Measurements from ENCODE around the gene MATN1. TPM values are rescaled to one million over a fixed set of nuclear protein-coding genes. Genes with fewer than 3 reads are reported as not detected.

The MATN1 gene
- polyA plus RNA-seq, 4 donors: 0.03 to 0.32 TPM; not detected in 2

- DNase-seq: no peak
- no peak for FAIRE-seq
- H3K27me3 ChIP-seq (ENCODE audit: control insufficient read depth in 3 of 3, insufficient read depth in 3 of 3, low read length in 3 of 3): no peaks in the 10 kb centered on the region
- H3K36me3 ChIP-seq (ENCODE audit: control insufficient read depth in 3 of 3, insufficient read depth in 2 of 3, low read depth in 1 of 3, low read length in 3 of 3): peaks cover 0 to 5% (median 0%) of the 10 kb centered on the region in 3 donors
- no peak overlapping the region for H3K4me3 ChIP-seq (ENCODE audit: low read depth in 1 of 3, low read length in 3 of 3)
- WGBS, 3 donors: 72 to 84% (median 79%) methylated on average over 10 of the region's 10 CpGs
- H3K9me3 ChIP-seq (ENCODE audit: control insufficient read depth in 2 of 2, insufficient read depth in 1 of 2, low read depth in 1 of 2, low read length in 1 of 2): no peaks in the 10 kb centered on the region
- peaks cover 0 to 40% (median 0%) of the 10 kb centered on the region in 3 donors for H3K4me1 ChIP-seq (ENCODE audit: control insufficient read depth in 3 of 3, insufficient read depth in 2 of 3, low read depth in 1 of 3, low read length in 2 of 3)
- H3K27ac ChIP-seq (ENCODE audit: low read depth in 1 of 3, low read length in 2 of 3): no peak overlapping the region
Measured at GRCh38 chr1:30732277-30732996, 9.1 kb upstream of the MATN1 start.

GRCh38 chr1:30731806-30732276 is 8.5 kb upstream of the MATN1 start:
- FAIRE-seq (no peak), DNase-seq (no peak)

GRCh38 chr1:30731109-30731805 is 7.9 kb upstream of the MATN1 start:
- H3K27ac ChIP-seq (ENCODE audit: low read depth in 1 of 3, low read length in 2 of 3): peak overlapping the region in 1 of 3 donors; percentile 88
- no peaks in the 10 kb centered on the region for H3K27me3 ChIP-seq (ENCODE audit: control insufficient read depth in 3 of 3, insufficient read depth in 3 of 3, low read length in 3 of 3)
- DNase-seq: no peak

More at GRCh38 chr1:30731806-30732276, 8.5 kb upstream of the MATN1 start:
- Histone ChIP-seq H3K27me3 (ENCODE audit: control insufficient read depth in 3 of 3, insufficient read depth in 3 of 3, low read length in 3 of 3) (no peaks in the 10 kb centered on the region), H3K9me3 (ENCODE audit: control insufficient read depth in 2 of 2, insufficient read depth in 1 of 2, low read depth in 1 of 2, low read length in 1 of 2) (no peaks in the 10 kb centered on the region), H3K27ac (ENCODE audit: low read depth in 1 of 3, low read length in 2 of 3) (no peak overlapping the region), H3K4me1 (ENCODE audit: control insufficient read depth in 3 of 3, insufficient read depth in 2 of 3, low read depth in 1 of 3, low read length in 2 of 3) (peaks cover 0 to 40% (median 0%) of the 10 kb centered on the region in 3 donors), H3K4me3 (ENCODE audit: low read depth in 1 of 3, low read length in 3 of 3) (no peak overlapping the region), H3K36me3 (ENCODE audit: control insufficient read depth in 3 of 3, insufficient read depth in 2 of 3, low read depth in 1 of 3, low read length in 3 of 3) (peaks cover 0 to 5% (median 0%) of the 10 kb centered on the region in 3 donors)
- 74 to 78% (median 76%) methylated on average over 8 of the region's 8 CpGs for WGBS, 3 donors

GRCh38 chr1:30730346-30731108 is 7.1 kb upstream of the MATN1 start:
- DNase-seq (peak in 1 of 2 donors; percentile 52), FAIRE-seq (no peak)
- no peak overlapping the region for H3K4me3 ChIP-seq (ENCODE audit: low read depth in 1 of 3, low read length in 3 of 3)
- peaks cover 0 to 16% (median 0%) of the 10 kb centered on the region in 3 donors for H3K36me3 ChIP-seq (ENCODE audit: control insufficient read depth in 3 of 3, insufficient read depth in 2 of 3, low read depth in 1 of 3, low read length in 3 of 3)
- H3K4me1 ChIP-seq (ENCODE audit: control insufficient read depth in 3 of 3, insufficient read depth in 2 of 3, low read depth in 1 of 3, low read length in 2 of 3): peaks cover 0 to 46% (median 0%) of the 10 kb centered on the region in 3 donors
- H3K27me3 ChIP-seq (ENCODE audit: control insufficient read depth in 3 of 3, insufficient read depth in 3 of 3, low read length in 3 of 3): no peaks in the 10 kb centered on the region
- H3K9me3 ChIP-seq (ENCODE audit: control insufficient read depth in 2 of 2, insufficient read depth in 1 of 2, low read depth in 1 of 2, low read length in 1 of 2): no peaks in the 10 kb centered on the region
- 67 to 73% (median 68%) methylated on average over 23 of the region's 23 CpGs for WGBS, 3 donors
- H3K27ac ChIP-seq (ENCODE audit: low read depth in 1 of 3, low read length in 2 of 3): peak overlapping the region in 1 of 3 donors; percentile 88

More at GRCh38 chr1:30731109-30731805, 7.9 kb upstream of the MATN1 start:
- H3K9me3 ChIP-seq (ENCODE audit: control insufficient read depth in 2 of 2, insufficient read depth in 1 of 2, low read depth in 1 of 2, low read length in 1 of 2): no peaks in the 10 kb centered on the region
- no peak for FAIRE-seq
- H3K4me1 ChIP-seq (ENCODE audit: control insufficient read depth in 3 of 3, insufficient read depth in 2 of 3, low read depth in 1 of 3, low read length in 2 of 3): peaks cover 0 to 45% (median 0%) of the 10 kb centered on the region in 3 donors
- WGBS, 3 donors: 76 to 79% (median 78%) methylated on average over 10 of the region's 10 CpGs
- H3K36me3 ChIP-seq (ENCODE audit: control insufficient read depth in 3 of 3, insufficient read depth in 2 of 3, low read depth in 1 of 3, low read length in 3 of 3): peaks cover 0 to 9% (median 0%) of the 10 kb centered on the region in 3 donors
- H3K4me3 ChIP-seq (ENCODE audit: low read depth in 1 of 3, low read length in 3 of 3): no peak overlapping the region

- Histone ChIP-seq H3K9me3 (ENCODE audit: control insufficient read depth in 2 of 2, insufficient read depth in 1 of 2, low read depth in 1 of 2, low read length in 1 of 2) (no peaks in the 10 kb centered on the region), H3K4me3 (ENCODE audit: low read depth in 1 of 3, low read length in 3 of 3) (no peak overlapping the region), H3K36me3 (ENCODE audit: control insufficient read depth in 3 of 3, insufficient read depth in 2 of 3, low read depth in 1 of 3, low read length in 3 of 3) (peaks cover 0 to 22% (median 0%) of the 10 kb centered on the region in 3 donors), H3K4me1 (ENCODE audit: control insufficient read depth in 3 of 3, insufficient read depth in 2 of 3, low read depth in 1 of 3, low read length in 2 of 3) (peaks cover 0 to 46% (median 0%) of the 10 kb centered on the region in 3 donors), H3K27ac (ENCODE audit: low read depth in 1 of 3, low read length in 2 of 3) (peak overlapping the region in 1 of 3 donors; percentile 88), H3K27me3 (ENCODE audit: control insufficient read depth in 3 of 3, insufficient read depth in 3 of 3, low read length in 3 of 3) (no peaks in the 10 kb centered on the region)
- whole genome bisulfite sequencing, 3 donors: 50 to 80% (median 69%) methylated on average over 6 of the region's 6 CpGs
- FAIRE-seq: no peak
- DNase-seq: peak in 1 of 2 donors; percentile 77
Measured at GRCh38 chr1:30729901-30730300, 6.5 kb upstream of the MATN1 start.

- no peak overlapping the region for H3K4me3 ChIP-seq (ENCODE audit: low read depth in 1 of 3, low read length in 3 of 3)
- 69 to 79% (median 74%) methylated on average over 17 of the region's 17 CpGs for WGBS, 3 donors
- peaks cover 0 to 46% (median 0%) of the 10 kb centered on the region in 3 donors for H3K4me1 ChIP-seq (ENCODE audit: control insufficient read depth in 3 of 3, insufficient read depth in 2 of 3, low read depth in 1 of 3, low read length in 2 of 3)
- peaks cover 0 to 29% (median 0%) of the 10 kb centered on the region in 3 donors for H3K36me3 ChIP-seq (ENCODE audit: control insufficient read depth in 3 of 3, insufficient read depth in 2 of 3, low read depth in 1 of 3, low read length in 3 of 3)
- peak overlapping the region in 1 of 3 donors; percentile 88 for H3K27ac ChIP-seq (ENCODE audit: low read depth in 1 of 3, low read length in 2 of 3)
- DNase-seq (no peak), FAIRE-seq (no peak)
- no peaks in the 10 kb centered on the region for H3K27me3 ChIP-seq (ENCODE audit: control insufficient read depth in 3 of 3, insufficient read depth in 3 of 3, low read length in 3 of 3)
- H3K9me3 ChIP-seq (ENCODE audit: control insufficient read depth in 2 of 2, insufficient read depth in 1 of 2, low read depth in 1 of 2, low read length in 1 of 2): no peaks in the 10 kb centered on the region
Measured at GRCh38 chr1:30728832-30729638, 5.7 kb upstream of the MATN1 start.

- FAIRE-seq: no peak
- Histone ChIP-seq H3K27ac (ENCODE audit: low read depth in 1 of 3, low read length in 2 of 3) (peak overlapping the region in 1 of 3 donors; percentile 88), H3K4me1 (ENCODE audit: control insufficient read depth in 3 of 3, insufficient read depth in 2 of 3, low read depth in 1 of 3, low read length in 2 of 3) (peaks cover 0 to 46% (median 0%) of the 10 kb centered on the region in 3 donors), H3K9me3 (ENCODE audit: control insufficient read depth in 2 of 2, insufficient read depth in 1 of 2, low read depth in 1 of 2, low read length in 1 of 2) (no peaks in the 10 kb centered on the region), H3K36me3 (ENCODE audit: control insufficient read depth in 3 of 3, insufficient read depth in 2 of 3, low read depth in 1 of 3, low read length in 3 of 3) (peaks cover 0 to 36% (median 0%) of the 10 kb centered on the region in 3 donors), H3K27me3 (ENCODE audit: control insufficient read depth in 3 of 3, insufficient read depth in 3 of 3, low read length in 3 of 3) (no peaks in the 10 kb centered on the region), H3K4me3 (ENCODE audit: low read depth in 1 of 3, low read length in 3 of 3) (no peak overlapping the region)
- 74 to 85% (median 74%) methylated on average over 8 of the region's 8 CpGs for WGBS, 3 donors
- no peak for DNase-seq
Measured at GRCh38 chr1:30728340-30728739, 5.0 kb upstream of the MATN1 start.

All from small intestine (tissue), 7 donors.